Liver (tissue), 3 donors: ENCODE results near the gene KRT34.

Source experiments
- EGR1 ChIP-seq, 2 donors: IDR thresholded peaks; 2 replicates each; pipeline ENCODE4 v1.6.1; 2016 to 2018; ENCODE audit warnings: antibody characterized with exemption in 2 of 2, low read depth in 2 of 2
- FOXA1 ChIP-seq: IDR thresholded peaks from 2 replicates; pipeline ENCODE4 v1.6.1; 2016; ENCODE audit warnings: antibody characterized with exemption
- GABPA ChIP-seq, 2 donors: IDR thresholded peaks in 1 of 2; conservative IDR thresholded peaks in 1 of 2; 2 replicates each; pipeline ENCODE4 v1.6.1; 2016; ENCODE audit warnings: antibody characterized with exemption in 2 of 2, mild to moderate bottlenecking in 1 of 2, moderate library complexity in 1 of 2
- JUND ChIP-seq, 2 donors: IDR thresholded peaks; 2 replicates each; pipeline ENCODE4 v1.6.1; 2016; ENCODE audit warnings: antibody characterized with exemption in 2 of 2
- NR2F2 ChIP-seq: IDR thresholded peaks from 2 replicates; pipeline ENCODE4 v1.6.1; 2016; ENCODE audit warnings: antibody characterized with exemption
- RAD21 ChIP-seq, 2 donors: IDR thresholded peaks; 2 replicates each; pipeline ENCODE4 v1.6.1; 2016; ENCODE audit warnings: antibody characterized with exemption in 2 of 2, mild to moderate bottlenecking in 2 of 2
- TAF1 ChIP-seq: conservative IDR thresholded peaks from 2 replicates; pipeline ENCODE4 v1.6.1; 2016; ENCODE audit warnings: antibody characterized with exemption, mild to moderate bottlenecking
- YY1 ChIP-seq: IDR thresholded peaks from 2 replicates; pipeline ENCODE4 v1.6.1; 2016; ENCODE audit warnings: antibody characterized with exemption, mild to moderate bottlenecking
- TF ChIP-seq, protein P1 (sequence below): fragments of 150-350 bp; IDR thresholded peaks from 2 replicates; pipeline ENCODE4 v1.5.1; 2017; ENCODE audit warnings: improper control_type of control experiment, low read depth, low read length; ENCODE audit not compliant: missing input control
- TF ChIP-seq, protein P2 (sequence below): IDR thresholded peaks from 2 replicates; pipeline ENCODE4 v1.6.1; 2016; ENCODE audit warnings: antibody characterized with exemption
- TF ChIP-seq, protein P3 (sequence below): IDR thresholded peaks from 2 replicates; pipeline ENCODE4 v1.6.1; 2016; ENCODE audit warnings: antibody characterized with exemption, mild to moderate bottlenecking
- donor health status: healthy.
- donor health status: healthy.

DNA sequence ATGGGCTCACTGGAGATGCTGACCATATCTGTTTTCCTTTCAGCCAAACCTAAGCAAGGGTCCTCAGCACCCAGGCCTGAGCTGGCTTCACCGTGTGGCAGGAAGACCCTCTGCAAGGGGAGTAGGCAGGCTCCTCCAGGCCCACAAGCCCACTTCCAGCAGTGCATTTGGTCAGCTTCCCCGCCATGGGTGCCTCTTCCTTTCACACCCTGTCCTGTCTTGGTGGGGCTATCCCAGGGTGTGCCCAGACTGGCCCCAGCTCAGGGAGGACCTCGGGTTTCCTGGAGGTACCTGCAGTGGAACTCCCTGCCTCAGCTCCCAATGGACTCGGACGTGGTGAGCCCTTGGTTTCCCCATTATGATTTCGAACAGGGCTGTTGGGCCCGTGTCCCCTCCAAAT, 53.9 kb downstream of the KRT34 start:
- TF ChIP-seq, protein P1, sequence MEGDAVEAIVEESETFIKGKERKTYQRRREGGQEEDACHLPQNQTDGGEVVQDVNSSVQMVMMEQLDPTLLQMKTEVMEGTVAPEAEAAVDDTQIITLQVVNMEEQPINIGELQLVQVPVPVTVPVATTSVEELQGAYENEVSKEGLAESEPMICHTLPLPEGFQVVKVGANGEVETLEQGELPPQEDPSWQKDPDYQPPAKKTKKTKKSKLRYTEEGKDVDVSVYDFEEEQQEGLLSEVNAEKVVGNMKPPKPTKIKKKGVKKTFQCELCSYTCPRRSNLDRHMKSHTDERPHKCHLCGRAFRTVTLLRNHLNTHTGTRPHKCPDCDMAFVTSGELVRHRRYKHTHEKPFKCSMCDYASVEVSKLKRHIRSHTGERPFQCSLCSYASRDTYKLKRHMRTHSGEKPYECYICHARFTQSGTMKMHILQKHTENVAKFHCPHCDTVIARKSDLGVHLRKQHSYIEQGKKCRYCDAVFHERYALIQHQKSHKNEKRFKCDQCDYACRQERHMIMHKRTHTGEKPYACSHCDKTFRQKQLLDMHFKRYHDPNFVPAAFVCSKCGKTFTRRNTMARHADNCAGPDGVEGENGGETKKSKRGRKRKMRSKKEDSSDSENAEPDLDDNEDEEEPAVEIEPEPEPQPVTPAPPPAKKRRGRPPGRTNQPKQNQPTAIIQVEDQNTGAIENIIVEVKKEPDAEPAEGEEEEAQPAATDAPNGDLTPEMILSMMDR, result no peak
- TF ChIP-seq, protein P2, sequence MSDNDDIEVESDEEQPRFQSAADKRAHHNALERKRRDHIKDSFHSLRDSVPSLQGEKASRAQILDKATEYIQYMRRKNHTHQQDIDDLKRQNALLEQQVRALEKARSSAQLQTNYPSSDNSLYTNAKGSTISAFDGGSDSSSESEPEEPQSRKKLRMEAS, result no peak
- TF ChIP-seq TAF1 (no peak), GABPA (IDR thresholded peaks at IDR 0.05 in 1 of 2, conservative IDR thresholded peaks at IDR 0.05 in 1 of 2) (no peak), RAD21 (IDR thresholded peaks at IDR 0.05) (no peak), NR2F2 (no peak), EGR1 (IDR thresholded peaks at IDR 0.05; ENCODE audit: low read depth in 2 of 2) (no peak), JUND (IDR thresholded peaks at IDR 0.05) (no peak), YY1 (no peak), FOXA1 (no peak)
- TF ChIP-seq, protein P3, sequence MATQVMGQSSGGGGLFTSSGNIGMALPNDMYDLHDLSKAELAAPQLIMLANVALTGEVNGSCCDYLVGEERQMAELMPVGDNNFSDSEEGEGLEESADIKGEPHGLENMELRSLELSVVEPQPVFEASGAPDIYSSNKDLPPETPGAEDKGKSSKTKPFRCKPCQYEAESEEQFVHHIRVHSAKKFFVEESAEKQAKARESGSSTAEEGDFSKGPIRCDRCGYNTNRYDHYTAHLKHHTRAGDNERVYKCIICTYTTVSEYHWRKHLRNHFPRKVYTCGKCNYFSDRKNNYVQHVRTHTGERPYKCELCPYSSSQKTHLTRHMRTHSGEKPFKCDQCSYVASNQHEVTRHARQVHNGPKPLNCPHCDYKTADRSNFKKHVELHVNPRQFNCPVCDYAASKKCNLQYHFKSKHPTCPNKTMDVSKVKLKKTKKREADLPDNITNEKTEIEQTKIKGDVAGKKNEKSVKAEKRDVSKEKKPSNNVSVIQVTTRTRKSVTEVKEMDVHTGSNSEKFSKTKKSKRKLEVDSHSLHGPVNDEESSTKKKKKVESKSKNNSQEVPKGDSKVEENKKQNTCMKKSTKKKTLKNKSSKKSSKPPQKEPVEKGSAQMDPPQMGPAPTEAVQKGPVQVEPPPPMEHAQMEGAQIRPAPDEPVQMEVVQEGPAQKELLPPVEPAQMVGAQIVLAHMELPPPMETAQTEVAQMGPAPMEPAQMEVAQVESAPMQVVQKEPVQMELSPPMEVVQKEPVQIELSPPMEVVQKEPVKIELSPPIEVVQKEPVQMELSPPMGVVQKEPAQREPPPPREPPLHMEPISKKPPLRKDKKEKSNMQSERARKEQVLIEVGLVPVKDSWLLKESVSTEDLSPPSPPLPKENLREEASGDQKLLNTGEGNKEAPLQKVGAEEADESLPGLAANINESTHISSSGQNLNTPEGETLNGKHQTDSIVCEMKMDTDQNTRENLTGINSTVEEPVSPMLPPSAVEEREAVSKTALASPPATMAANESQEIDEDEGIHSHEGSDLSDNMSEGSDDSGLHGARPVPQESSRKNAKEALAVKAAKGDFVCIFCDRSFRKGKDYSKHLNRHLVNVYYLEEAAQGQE, result no peak
